Measurements from ENCODE around the gene PTPN6. TPM values are rescaled to one million over a fixed set of nuclear protein-coding genes. Genes with fewer than 3 reads are reported as not detected.

The PTPN6 gene
- total and polyA plus RNA-seq, 2 donors (not counting 1 experiment from before 2014, with no cell fraction given), result 0.06 TPM; not detected in 1

DNA sequence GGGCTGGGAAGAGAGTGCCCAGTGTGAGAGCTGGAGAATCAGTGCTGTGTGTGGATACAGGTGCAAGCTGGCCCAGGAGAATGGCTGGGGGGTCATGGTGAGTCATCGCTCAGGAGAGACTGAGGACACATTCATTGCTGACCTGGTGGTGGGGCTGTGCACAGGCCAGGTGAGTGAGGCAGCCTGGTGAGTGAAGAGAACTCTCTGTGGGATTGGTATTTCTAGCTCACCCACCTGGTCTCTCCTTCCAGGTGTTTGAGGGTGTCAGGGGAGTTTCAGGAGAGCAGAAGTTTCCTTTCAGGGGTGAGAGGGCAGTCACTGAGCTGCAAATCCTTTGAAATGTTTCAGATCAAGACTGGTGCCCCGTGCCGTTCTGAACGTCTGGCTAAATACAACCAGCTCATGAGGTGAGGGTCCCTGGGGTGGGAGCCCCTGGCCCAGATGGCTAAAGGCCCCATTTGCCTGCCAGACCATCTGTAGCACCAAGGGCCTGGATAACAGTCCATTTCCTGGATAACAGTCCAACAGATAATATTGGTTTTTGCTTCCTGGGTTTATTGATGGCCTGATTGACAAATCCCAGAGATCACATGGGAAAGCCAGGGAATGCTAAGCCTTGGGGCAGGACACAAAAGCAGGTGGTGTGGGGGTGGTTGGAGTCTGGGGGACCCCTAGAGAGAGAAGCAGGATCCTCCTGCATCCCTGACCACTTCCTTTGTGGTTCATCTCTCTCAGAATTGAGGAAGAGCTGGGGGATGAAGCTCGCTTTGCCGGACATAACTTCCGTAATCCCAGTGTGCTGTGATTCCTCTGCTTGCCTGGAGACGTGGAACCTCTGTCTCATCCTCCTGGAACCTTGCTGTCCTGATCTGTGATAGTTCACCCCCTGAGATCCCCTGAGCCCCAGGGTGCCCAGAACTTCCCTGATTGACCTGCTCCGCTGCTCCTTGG lies 28.9 kb upstream of the PTPN6 start:
- peaks cover 5% of the 10 kb centered on the region for H3K79me2 ChIP-seq (ENCODE audit: control insufficient read depth, insufficient read depth, low read length)
- no peak overlapping the region for H2AFZ ChIP-seq (ENCODE audit: low read length)
- H3K9ac ChIP-seq (ENCODE audit: insufficient read depth, low read length), result no peak overlapping the region
- H3K27ac ChIP-seq (ENCODE audit: insufficient read depth, low read length), result no peak overlapping the region
- H3K36me3 ChIP-seq (ENCODE audit: control insufficient read depth, insufficient read depth, low read length), result peaks cover 16% of the 10 kb centered on the region
- no peaks in the 10 kb centered on the region for H4K20me1 ChIP-seq (ENCODE audit: control insufficient read depth, extremely low read depth, insufficient read depth, low read length)
- no peak for DNase-seq (ENCODE audit: low read depth in 2 of 2)
- H3K4me3 ChIP-seq (replicated peaks in 1 of 4; ENCODE audit: control extremely low read depth in 1 of 4, insufficient read depth in 1 of 4, low read depth in 3 of 4, low read length in 4 of 4), result no peak overlapping the region
- no peaks in the 10 kb centered on the region for H3K9me3 ChIP-seq (ENCODE audit: control insufficient read depth, insufficient read depth, low read depth, low read length)
- H3K27me3 ChIP-seq (ENCODE audit: control insufficient read depth, insufficient read depth, low read length), result no peaks in the 10 kb centered on the region
- no peak for TF ChIP-seq EZH2 (IDR thresholded peaks at IDR 0.05; ENCODE audit: low read length, missing control alignments)
- no peak overlapping the region for H3K4me2 ChIP-seq (ENCODE audit: extremely low read depth, insufficient read depth, low read length)
- peaks cover 27% of the 10 kb centered on the region for H3K4me1 ChIP-seq (ENCODE audit: control insufficient read depth, extremely low read depth, insufficient read depth, low read length)

DNA sequence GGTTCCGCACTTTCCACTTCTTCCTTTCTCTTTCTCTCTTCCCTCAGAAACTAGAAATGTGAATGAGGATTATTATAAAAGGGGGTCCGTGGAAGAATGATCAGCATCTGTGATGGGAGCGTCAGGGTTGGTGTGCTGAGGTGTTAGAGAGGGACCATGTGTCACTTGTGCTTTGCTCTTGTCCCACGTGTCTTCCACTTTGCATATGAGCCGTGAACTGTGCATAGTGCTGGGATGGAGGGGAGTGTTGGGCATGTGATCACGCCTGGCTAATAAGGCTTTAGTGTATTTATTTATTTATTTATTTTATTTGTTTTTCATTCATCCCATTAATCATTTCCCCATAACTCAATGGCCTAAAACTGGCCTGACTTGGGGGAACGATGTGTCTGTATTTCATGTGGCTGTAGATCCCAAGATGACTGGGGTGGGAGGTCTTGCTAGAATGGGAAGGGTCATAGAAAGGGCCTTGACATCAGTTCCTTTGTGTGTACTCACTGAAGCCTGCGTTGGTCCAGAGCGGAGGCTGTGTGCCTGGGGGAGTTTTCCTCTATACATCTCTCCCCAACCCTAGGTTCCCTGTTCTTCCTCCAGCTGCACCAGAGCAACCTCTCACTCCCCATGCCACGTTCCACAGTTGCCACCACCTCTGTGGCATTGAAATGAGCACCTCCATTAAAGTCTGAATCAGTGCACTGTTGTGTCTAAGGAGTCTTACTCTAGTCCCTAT lies 28.0 kb upstream of the PTPN6 start:
- TF ChIP-seq, protein P1, sequence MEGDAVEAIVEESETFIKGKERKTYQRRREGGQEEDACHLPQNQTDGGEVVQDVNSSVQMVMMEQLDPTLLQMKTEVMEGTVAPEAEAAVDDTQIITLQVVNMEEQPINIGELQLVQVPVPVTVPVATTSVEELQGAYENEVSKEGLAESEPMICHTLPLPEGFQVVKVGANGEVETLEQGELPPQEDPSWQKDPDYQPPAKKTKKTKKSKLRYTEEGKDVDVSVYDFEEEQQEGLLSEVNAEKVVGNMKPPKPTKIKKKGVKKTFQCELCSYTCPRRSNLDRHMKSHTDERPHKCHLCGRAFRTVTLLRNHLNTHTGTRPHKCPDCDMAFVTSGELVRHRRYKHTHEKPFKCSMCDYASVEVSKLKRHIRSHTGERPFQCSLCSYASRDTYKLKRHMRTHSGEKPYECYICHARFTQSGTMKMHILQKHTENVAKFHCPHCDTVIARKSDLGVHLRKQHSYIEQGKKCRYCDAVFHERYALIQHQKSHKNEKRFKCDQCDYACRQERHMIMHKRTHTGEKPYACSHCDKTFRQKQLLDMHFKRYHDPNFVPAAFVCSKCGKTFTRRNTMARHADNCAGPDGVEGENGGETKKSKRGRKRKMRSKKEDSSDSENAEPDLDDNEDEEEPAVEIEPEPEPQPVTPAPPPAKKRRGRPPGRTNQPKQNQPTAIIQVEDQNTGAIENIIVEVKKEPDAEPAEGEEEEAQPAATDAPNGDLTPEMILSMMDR (conservative IDR thresholded peaks at IDR 0.05 in 1 of 2, IDR thresholded peaks at IDR 0.05 in 1 of 2; ENCODE audit: low read depth in 1 of 2, low read length in 2 of 2), result no peak
- no peak for TF ChIP-seq EZH2 (IDR thresholded peaks at IDR 0.05; ENCODE audit: low read length, missing control alignments)
- H3K4me2 ChIP-seq (ENCODE audit: extremely low read depth, insufficient read depth, low read length), result no peak overlapping the region
- H3K9ac ChIP-seq (ENCODE audit: insufficient read depth, low read length), result no peak overlapping the region
- H3K27me3 ChIP-seq (ENCODE audit: control insufficient read depth, insufficient read depth, low read length), result no peaks in the 10 kb centered on the region
- H3K36me3 ChIP-seq (ENCODE audit: control insufficient read depth, insufficient read depth, low read length), result peaks cover 12% of the 10 kb centered on the region
- no peaks in the 10 kb centered on the region for H3K9me3 ChIP-seq (ENCODE audit: control insufficient read depth, insufficient read depth, low read depth, low read length)
- H3K79me2 ChIP-seq (ENCODE audit: control insufficient read depth, insufficient read depth, low read length), result peaks cover 9% of the 10 kb centered on the region
- H3K27ac ChIP-seq (ENCODE audit: insufficient read depth, low read length), result no peak overlapping the region
- no peak for DNase-seq (ENCODE audit: low read depth in 2 of 2)
- H2AFZ ChIP-seq (ENCODE audit: low read length), result no peak overlapping the region
- no peak overlapping the region for H3K4me3 ChIP-seq (replicated peaks in 1 of 4; ENCODE audit: control extremely low read depth in 1 of 4, insufficient read depth in 1 of 4, low read depth in 3 of 4, low read length in 4 of 4)
- H3K4me1 ChIP-seq (ENCODE audit: control insufficient read depth, extremely low read depth, insufficient read depth, low read length), result peaks cover 27% of the 10 kb centered on the region
- no peaks in the 10 kb centered on the region for H4K20me1 ChIP-seq (ENCODE audit: control insufficient read depth, extremely low read depth, insufficient read depth, low read length)

DNA sequence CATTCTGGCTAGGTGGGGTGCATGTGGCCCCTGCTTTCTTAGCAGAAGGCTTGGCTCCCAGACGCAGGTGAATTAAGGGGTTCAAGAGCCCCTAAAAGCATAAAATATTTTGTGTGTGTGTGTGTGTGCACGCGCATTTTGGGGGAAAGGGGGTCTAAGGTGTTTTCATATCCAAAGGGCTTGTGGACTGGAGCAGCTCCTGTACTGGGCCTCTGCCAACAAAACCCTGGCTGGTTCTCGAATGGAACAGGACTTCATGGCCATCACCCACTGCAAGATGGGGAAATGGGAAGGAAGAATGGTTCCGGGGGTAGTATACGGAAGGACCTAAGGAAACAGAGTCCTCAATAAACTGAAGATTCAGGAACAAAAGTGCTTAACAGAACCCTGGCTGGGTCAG lies 27.3 kb upstream of the PTPN6 start:
- Histone ChIP-seq H3K4me2 (ENCODE audit: extremely low read depth, insufficient read depth, low read length) (no peak overlapping the region), H3K36me3 (ENCODE audit: control insufficient read depth, insufficient read depth, low read length) (peaks cover 12% of the 10 kb centered on the region), H3K4me1 (ENCODE audit: control insufficient read depth, extremely low read depth, insufficient read depth, low read length) (peaks cover 27% of the 10 kb centered on the region), H4K20me1 (ENCODE audit: control insufficient read depth, extremely low read depth, insufficient read depth, low read length) (no peaks in the 10 kb centered on the region), H3K9ac (ENCODE audit: insufficient read depth, low read length) (no peak overlapping the region), H3K27me3 (ENCODE audit: control insufficient read depth, insufficient read depth, low read length) (no peaks in the 10 kb centered on the region), H3K4me3 (replicated peaks in 1 of 4; ENCODE audit: control extremely low read depth in 1 of 4, insufficient read depth in 1 of 4, low read depth in 3 of 4, low read length in 4 of 4) (no peak overlapping the region), H3K27ac (ENCODE audit: insufficient read depth, low read length) (no peak overlapping the region), H2AFZ (ENCODE audit: low read length) (no peak overlapping the region), H3K9me3 (ENCODE audit: control insufficient read depth, insufficient read depth, low read depth, low read length) (no peaks in the 10 kb centered on the region), H3K79me2 (ENCODE audit: control insufficient read depth, insufficient read depth, low read length) (peaks cover 15% of the 10 kb centered on the region)
- DNase-seq (ENCODE audit: low read depth in 2 of 2), result no peak
- TF ChIP-seq EZH2 (IDR thresholded peaks at IDR 0.05; ENCODE audit: low read length, missing control alignments), result no peak
- TF ChIP-seq, protein P1 (conservative IDR thresholded peaks at IDR 0.05 in 1 of 2, IDR thresholded peaks at IDR 0.05 in 1 of 2; ENCODE audit: low read depth in 1 of 2, low read length in 2 of 2), result no peak

Measured in fibroblast of lung (primary cell).